ENCODE results near the gene TMCC1.

DNA sequence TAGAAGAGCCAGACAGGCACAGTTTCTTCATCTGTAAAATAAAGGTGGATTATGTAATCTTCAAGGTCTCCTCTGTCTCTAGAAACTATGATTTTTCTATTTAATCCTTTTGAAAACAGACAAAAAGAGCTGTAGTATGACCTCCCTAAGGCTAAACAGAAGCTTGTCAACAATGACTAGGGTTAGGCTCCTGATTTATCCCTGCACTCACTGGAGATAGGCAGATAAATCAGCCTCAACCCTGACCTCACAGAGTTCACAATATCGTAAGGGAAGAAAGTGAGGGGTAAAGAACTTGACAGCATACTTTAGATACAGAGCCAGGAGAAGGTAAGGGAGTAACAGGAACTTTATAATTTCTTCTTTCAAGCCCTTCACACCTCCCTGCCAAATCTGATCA is 124.8 kb downstream of the TMCC1 start:
- TF ChIP-seq POLR2A (IDR thresholded peaks at IDR 0.05; ENCODE audit: low read length) (no peak), GATA1 (IDR thresholded peaks at IDR 0.05; ENCODE audit: low read depth, low read length) (no peak)
